ENCODE results near the gene BNC2.

- TF ChIP-seq ZNF362 (CRISPR knock-in tag; IDR thresholded peaks at IDR 0.05; ENCODE audit: borderline replicate concordance) (no peak), LRRFIP1 (CRISPR knock-in tag; conservative IDR thresholded peaks at IDR 0.05) (no peak), TBP (CRISPR knock-in tag; IDR thresholded peaks at IDR 0.05) (no peak), ZKSCAN8 (CRISPR knock-in tag; IDR thresholded peaks at IDR 0.05; ENCODE audit: borderline replicate concordance) (no peak)
Measured at GRCh38 chr9:16672501-16672900, 198.0 kb downstream of the BNC2 start.
